ENCODE results near the gene EEF1E1.

DNA sequence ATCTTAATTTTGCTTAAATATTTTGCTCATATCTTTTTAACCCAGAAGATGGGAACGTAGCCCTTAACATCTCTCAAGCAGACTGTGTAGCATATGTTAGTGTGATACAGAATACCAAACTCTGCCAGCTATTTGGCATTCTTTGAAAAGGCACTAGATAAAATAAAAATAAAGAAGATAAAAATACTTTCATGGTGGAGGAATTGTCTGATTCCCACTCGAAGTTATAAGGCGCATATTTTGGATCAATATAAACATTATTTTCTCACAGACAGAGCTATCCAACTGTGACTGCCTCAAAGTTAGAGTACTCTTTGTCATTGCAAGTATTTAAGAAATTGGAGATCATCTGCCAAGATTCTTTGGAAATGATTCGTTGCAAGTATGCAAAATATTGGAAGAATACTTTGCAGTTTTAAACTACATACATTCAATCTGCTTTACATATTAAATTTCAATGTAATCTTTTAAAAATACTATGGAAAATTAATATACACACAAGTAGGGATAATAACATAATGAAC lies 10.8 kb upstream of the EEF1E1 start:
- TF ChIP-seq RAD21 (IDR thresholded peaks at IDR 0.05): no peak
- TF ChIP-seq CTCF (IDR thresholded peaks at IDR 0.05; ENCODE audit: low read depth, low read length, missing input control): no peak
- TF ChIP-seq HNF4G (IDR thresholded peaks at IDR 0.05): no peak
- TF ChIP-seq SP1 (IDR thresholded peaks at IDR 0.05): no peak
- TF ChIP-seq EGR1 (IDR thresholded peaks at IDR 0.05; ENCODE audit: low read depth in 2 of 2): no peak
- no peak for TF ChIP-seq GABPA (IDR thresholded peaks at IDR 0.05 in 1 of 2, conservative IDR thresholded peaks at IDR 0.05 in 1 of 2)

Measured in liver (tissue), 3 donors.